H1 (cell line): ENCODE results near the gene FOLR3. TPM values are rescaled to one million over a fixed set of nuclear protein-coding genes. Genes with fewer than 3 reads are reported as not detected.

Experiments used
- CBX8 ChIP-seq: fragments of 300-800, 300-1000 bp; sonication (generic); IDR thresholded peaks from 2 replicates; pipeline ENCODE4 v1.7.1; 2016; ENCODE audit warnings: low read depth, low read length, borderline replicate concordance
- CHD7 ChIP-seq: fragments of 300-600 bp; sonication (generic); IDR thresholded peaks from 2 replicates; pipeline ENCODE4 v1.7.1; 2012; ENCODE audit warnings: low read length, moderate library complexity, mild to moderate bottlenecking, inconsistent platforms; ENCODE audit not compliant: insufficient replicate concordance
- CTCF ChIP-seq, 3 experiments: IDR thresholded peaks; 1 replicate in 2 of 3; 2 replicates in 1 of 3; pipeline versions ENCODE4 v1.5.1 to v1.6.1; 2011; ENCODE audit warnings: low read length in 3 of 3, mild to moderate bottlenecking in 3 of 3, inconsistent platforms in 2 of 3, low read depth in 1 of 3, moderate library complexity in 1 of 3; ENCODE audit not compliant: insufficient read depth in 1 of 3; ENCODE audit errors: control extremely low read depth in 1 of 3
- GTF2F1 ChIP-seq: IDR thresholded peaks from 2 replicates; pipeline ENCODE4 v1.6.1; 2012; ENCODE audit warnings: low read depth, low read length, improper control_type of control experiment, borderline replicate concordance
- SP4 ChIP-seq: IDR thresholded peaks from 2 replicates; pipeline ENCODE4 v1.6.1; 2012; ENCODE audit warnings: low read length, inconsistent platforms
- polyA plus RNA-seq, 7 experiments: library from polyadenylated mRNA; depleted of rRNA in 3 of 7; stranded (reverse) in 5 of 7; unstranded in 2 of 7; fragments of >200 nt in 5 of 7; fragments of 200-250 nt in 2 of 7; gene quantifications; 1 replicate in 5 of 7; 2 replicates in 1 of 7; 4 replicates in 1 of 7; pipeline versions ENCODE4 v1.2.1 to v1.2.3, GENCODE V29; 2011 to 2013; ENCODE audit warnings: missing spikeins in 2 of 7, mixed read lengths in 2 of 7
- total RNA-seq: library from RNA; stranded (reverse); fragmentation: NEBNext Ultra II Directional; extraction: Animal tissue kit (Norgen Biotek cat#: 25700); gene quantifications from 2 replicates; pipeline ENCODE4 v1.2.1, GENCODE V29; 2021

FOLR3 gene
- total and polyA plus RNA-seq, 2 of the 8 experiments (the other 6 are each of a cell fraction or from before 2014, with no cell fraction given) = not detected

- TF ChIP-seq CHD7 (no peak), CTCF (IDR thresholded peaks at IDR 0.05; ENCODE audit: control extremely low read depth in 1 of 3, insufficient read depth in 1 of 3, low read depth in 1 of 3, low read length in 3 of 3) (no peak), GTF2F1 (no peak), SP4 (no peak), CBX8 (no peak)
- TF ChIP-seq, all 59 proteins: peak for 0
Measured at GRCh38 chr11:72144807-72145565, 9.5 kb downstream of the FOLR3 start (continued).
